H1 (cell line): Measurements from ENCODE around the gene OGG1. TPM values are rescaled to one million over a fixed set of nuclear protein-coding genes. Genes with fewer than 3 reads are reported as not detected.

Experiments
- CTCF ChIA-PET: fragments of 300-600 bp; sonication (Branson Sonifier 250); formaldehyde crosslinking; loops from one replicate; lab custom pipeline; 2021; ENCODE audit not compliant: partially characterized antibody; lab: Charles Lee
- POLR2A ChIA-PET: fragments of 300-600 bp; sonication (Branson Sonifier 250); formaldehyde crosslinking; loops from one replicate; lab custom pipeline; 2021; ENCODE audit warnings: inconsistent platforms; ENCODE audit not compliant: partially characterized antibody; lab: Charles Lee
- DNase-seq, 2 experiments: peaks; one replicate each; pipeline versions ENCODE4 v3.0.0 to v3.0.0-alpha.2; 2010 to 2022; ENCODE audit warnings: low spot score in 2 of 2, low read depth in 1 of 2, mixed read lengths in 1 of 2
- FAIRE-seq: peaks from 2 replicates; lab custom pipeline; 2011; peaks lifted over from hg19 to GRCh38; lab: Jason Lieb, UNC
- H2AFZ ChIP-seq: 2 replicates; pipeline ENCODE4 v1.8.1; 2012; ENCODE audit warnings: low read length, inconsistent platforms
- H2AK5ac ChIP-seq: 2 replicates; pipeline ENCODE4 v1.6.1; 2013; ENCODE audit warnings: low read depth, low read length
- H2BK120ac ChIP-seq: replicated peaks from 2 replicates; pipeline ENCODE3; 2013; ENCODE audit warnings: low read depth, low read length, inconsistent platforms
- H2BK12ac ChIP-seq: 2 replicates; pipeline ENCODE4 v1.6.1; 2013; ENCODE audit warnings: low read depth, low read length
- H2BK15ac ChIP-seq: 2 replicates; pipeline ENCODE4 v1.6.1; 2013; ENCODE audit warnings: low read length
- H2BK20ac ChIP-seq: 2 replicates; pipeline ENCODE4 v1.6.1; 2013; ENCODE audit warnings: low read length
- H2BK5ac ChIP-seq: 2 replicates; pipeline ENCODE4 v1.6.1; 2013; ENCODE audit warnings: low read depth, low read length
- H3K14ac ChIP-seq: 2 replicates; pipeline ENCODE4 v1.6.1; 2013; ENCODE audit warnings: inconsistent platforms; ENCODE audit not compliant: insufficient read length
- H3K18ac ChIP-seq: 2 replicates; pipeline ENCODE4 v1.6.1; 2013; ENCODE audit warnings: low read length; ENCODE audit errors: extremely low read depth
- H3K23ac ChIP-seq: 2 replicates; pipeline ENCODE4 v1.6.1; 2013; ENCODE audit warnings: inconsistent platforms; ENCODE audit not compliant: insufficient read length
- H3K23me2 ChIP-seq: 2 replicates; pipeline ENCODE4 v1.6.1; 2013; ENCODE audit warnings: low read depth, low read length
- H3K27ac ChIP-seq: 2 replicates; pipeline ENCODE4 v1.6.1; 2011; ENCODE audit warnings: low read depth, low read length, inconsistent platforms
- H3K27me3 ChIP-seq, 4 experiments: replicated peaks in 1 of 4; 1 replicate in 1 of 4; 2 replicates in 3 of 4; pipeline versions ENCODE4 v1.6.1 to v1.8.1; 2011 to 2013; ENCODE audit warnings: low read length in 3 of 4, mild to moderate bottlenecking in 3 of 4, inconsistent platforms in 2 of 4, mixed read lengths in 2 of 4, moderate library complexity in 1 of 4; ENCODE audit not compliant: control insufficient read depth in 3 of 4, insufficient read depth in 3 of 4; ENCODE audit errors: extremely low read depth in 1 of 4
- H3K36me3 ChIP-seq, 4 experiments: 2 replicates each; pipeline versions ENCODE4 v1.6.1 to v1.8.1; 2011 to 2013; ENCODE audit warnings: mild to moderate bottlenecking in 4 of 4, low read length in 3 of 4, moderate library complexity in 2 of 4, control low read depth in 1 of 4, inconsistent platforms in 1 of 4; ENCODE audit not compliant: insufficient read depth in 4 of 4, control insufficient read depth in 2 of 4
- H3K4ac ChIP-seq: replicated peaks from 2 replicates; pipeline ENCODE3; 2013; ENCODE audit warnings: low read length, low read depth, mixed read lengths, inconsistent platforms; ENCODE audit not compliant: insufficient read length
- H3K4me1 ChIP-seq, 4 experiments: replicated peaks in 1 of 4; 1 replicate in 1 of 4; 2 replicates in 3 of 4; pipeline versions ENCODE4 v1.6.1 to v1.8.1; 2011 to 2013; ENCODE audit warnings: low read length in 3 of 4, inconsistent platforms in 2 of 4, mixed read lengths in 1 of 4; ENCODE audit not compliant: insufficient read depth in 4 of 4, control insufficient read depth in 3 of 4
- H3K4me2 ChIP-seq, 2 experiments: 2 replicates each; pipeline versions ENCODE4 v1.6.1 to v1.8.1; 2011 to 2013; ENCODE audit warnings: low read depth in 2 of 2, low read length in 2 of 2, control low read depth in 1 of 2, inconsistent platforms in 1 of 2, mild to moderate bottlenecking in 1 of 2; ENCODE audit not compliant: insufficient read depth in 1 of 2
- H3K4me3 ChIP-seq, 4 experiments: fragments of 200-600, 300-600 bp in 1 of 4; sonication (generic), shearing (Covaris generic), sonication (Bioruptor Twin) in 1 of 4; 2 replicates each; pipeline versions ENCODE4 v1.5.1 to v1.8.1; 2011 to 2016; ENCODE audit warnings: low read length in 4 of 4, low read depth in 3 of 4, control low read depth in 2 of 4, inconsistent platforms in 2 of 4, mild to moderate bottlenecking in 2 of 4, mixed read lengths in 1 of 4, moderate library complexity in 1 of 4; ENCODE audit not compliant: insufficient read depth in 2 of 4; ENCODE audit errors: extremely low read depth in 1 of 4
- H3K56ac ChIP-seq: replicated peaks from 2 replicates; pipeline ENCODE3; 2013; ENCODE audit warnings: low read depth, mild to moderate bottlenecking, mixed read lengths, low read length, inconsistent platforms; ENCODE audit not compliant: insufficient read length
- H3K79me1 ChIP-seq: 2 replicates; pipeline ENCODE4 v1.6.1; 2013; ENCODE audit warnings: low read depth, low read length, control low read depth
- H3K79me2 ChIP-seq, 2 experiments: 2 replicates each; pipeline versions ENCODE4 v1.6.1 to v1.8.1; 2012 to 2013; ENCODE audit warnings: low read length in 2 of 2, mild to moderate bottlenecking in 2 of 2, inconsistent platforms in 1 of 2; ENCODE audit not compliant: insufficient read depth in 2 of 2, control insufficient read depth in 1 of 2
- H3K9ac ChIP-seq, 4 experiments: replicated peaks in 1 of 4; 1 replicate in 1 of 4; 2 replicates in 3 of 4; pipeline versions ENCODE4 v1.6.1 to v1.8.1; 2011 to 2013; ENCODE audit warnings: low read depth in 3 of 4, low read length in 3 of 4, control low read depth in 2 of 4, mild to moderate bottlenecking in 2 of 4, moderate library complexity in 2 of 4, inconsistent platforms in 1 of 4; ENCODE audit errors: extremely low read depth in 1 of 4
- H3K9me3 ChIP-seq, 2 experiments: 2 replicates each; pipeline versions ENCODE4 v1.6.1 to v1.8.1; 2012 to 2013; ENCODE audit warnings: mild to moderate bottlenecking in 2 of 2, moderate library complexity in 2 of 2, control low read depth in 1 of 2, inconsistent platforms in 1 of 2, low read depth in 1 of 2, low read length in 1 of 2, mixed read lengths in 1 of 2; ENCODE audit not compliant: insufficient read depth in 2 of 2
- H4K20me1 ChIP-seq, 2 experiments: replicated peaks in 1 of 2; 2 replicates each; pipeline versions ENCODE3 to v1.8.1; 2011 to 2013; ENCODE audit warnings: inconsistent platforms in 2 of 2, low read length in 2 of 2, mild to moderate bottlenecking in 1 of 2; ENCODE audit not compliant: insufficient read depth in 2 of 2, control insufficient read depth in 1 of 2
- H4K5ac ChIP-seq: 2 replicates; pipeline ENCODE4 v1.6.1; 2013; ENCODE audit warnings: low read length, low read depth, mixed read lengths, inconsistent platforms; ENCODE audit not compliant: insufficient read length
- H4K8ac ChIP-seq: 2 replicates; pipeline ENCODE4 v1.8.0; 2013; ENCODE audit warnings: mild to moderate bottlenecking, moderate library complexity, low read length, inconsistent platforms; ENCODE audit not compliant: insufficient read depth; ENCODE audit errors: extremely low read depth
- H4K91ac ChIP-seq: replicated peaks from 2 replicates; pipeline ENCODE3; 2013; ENCODE audit warnings: low read length, mixed read lengths, inconsistent platforms; ENCODE audit not compliant: insufficient read length
- CREB1 ChIP-seq: IDR thresholded peaks from 2 replicates; pipeline ENCODE4 v1.6.1; 2012; ENCODE audit warnings: inconsistent platforms
- CTBP2 ChIP-seq: IDR thresholded peaks from 2 replicates; pipeline ENCODE4 v1.7.0; 2011; ENCODE audit warnings: borderline replicate concordance, mild to moderate bottlenecking, moderate library complexity, mixed read lengths, low read length; ENCODE audit not compliant: insufficient read depth, insufficient read length
- KDM5A ChIP-seq: fragments of 200-600 bp; IDR thresholded peaks from 2 replicates; pipeline ENCODE4 v1.7.1; 2012; ENCODE audit warnings: mild to moderate bottlenecking, low read length, inconsistent platforms, mixed read lengths
- MAFK ChIP-seq: IDR thresholded peaks from 2 replicates; pipeline ENCODE4 v1.6.1; 2012; ENCODE audit warnings: low read depth, mild to moderate bottlenecking, improper control_type of control experiment, low read length
- NRF1 ChIP-seq: IDR thresholded peaks from 2 replicates; pipeline ENCODE4 v1.6.1; 2011; ENCODE audit warnings: mild to moderate bottlenecking, low read depth, low read length, improper control_type of control experiment
- PHF8 ChIP-seq: fragments of 200-600 bp; sonication (generic); conservative IDR thresholded peaks from 2 replicates; pipeline ENCODE4 v1.7.1; 2012; ENCODE audit warnings: low read depth, mild to moderate bottlenecking, inconsistent platforms, low read length, moderate library complexity
- SIRT6 ChIP-seq: IDR thresholded peaks from one replicate; pipeline ENCODE4 v1.7.1; 2012; ENCODE audit warnings: low read length, inconsistent platforms
- TCF12 ChIP-seq: IDR thresholded peaks from 2 replicates; pipeline ENCODE4 v1.6.1; 2011; ENCODE audit warnings: low read depth, mild to moderate bottlenecking, low read length
- YY1 ChIP-seq: IDR thresholded peaks from 2 replicates; pipeline ENCODE4 v1.6.1; 2011; ENCODE audit warnings: low read depth, mild to moderate bottlenecking, low read length
- WGBS, 2 experiments: shearing (Covaris generic) in 1 of 2; methylation state at CpG; one replicate each; pipeline versions ENCODE4 v1.1.6 to v1.1.7; 2013 to 2015; ENCODE audit warnings: low lambda C conversion rate in 2 of 2, mixed read lengths in 2 of 2, inconsistent platforms in 1 of 2, low coverage in 1 of 2, missing lambda C conversion rate in 1 of 2; ENCODE audit not compliant: insufficient replicate concordance in 2 of 2, insufficient coverage in 1 of 2, insufficient read length in 1 of 2; ENCODE audit errors: extremely low coverage in 1 of 2, missing lambda C conversion rate in 1 of 2; 5-methylcytosine and 5-hydroxymethylcytosine counted together
- polyA plus RNA-seq, 7 experiments: library from polyadenylated mRNA; depleted of rRNA in 3 of 7; stranded (reverse) in 5 of 7; unstranded in 2 of 7; fragments of >200 nt in 5 of 7; fragments of 200-250 nt in 2 of 7; gene quantifications; 1 replicate in 5 of 7; 2 replicates in 1 of 7; 4 replicates in 1 of 7; pipeline versions ENCODE4 v1.2.1 to v1.2.3, GENCODE V29; 2011 to 2013; ENCODE audit warnings: missing spikeins in 2 of 7, mixed read lengths in 2 of 7
- total RNA-seq: library from RNA; stranded (reverse); fragmentation: NEBNext Ultra II Directional; extraction: Animal tissue kit (Norgen Biotek cat#: 25700); gene quantifications from 2 replicates; pipeline ENCODE4 v1.2.1, GENCODE V29; 2021
- TF ChIP-seq, protein P1 (sequence below): IDR thresholded peaks from 2 replicates; pipeline ENCODE4 v1.6.1; 2012; ENCODE audit warnings: low read length, inconsistent platforms

OGG1 gene
- total and polyA plus RNA-seq, 2 of the 8 experiments (the other 6 are each of a cell fraction or from before 2014, with no cell fraction given), result 29.6 to 46.8 TPM

DNA sequence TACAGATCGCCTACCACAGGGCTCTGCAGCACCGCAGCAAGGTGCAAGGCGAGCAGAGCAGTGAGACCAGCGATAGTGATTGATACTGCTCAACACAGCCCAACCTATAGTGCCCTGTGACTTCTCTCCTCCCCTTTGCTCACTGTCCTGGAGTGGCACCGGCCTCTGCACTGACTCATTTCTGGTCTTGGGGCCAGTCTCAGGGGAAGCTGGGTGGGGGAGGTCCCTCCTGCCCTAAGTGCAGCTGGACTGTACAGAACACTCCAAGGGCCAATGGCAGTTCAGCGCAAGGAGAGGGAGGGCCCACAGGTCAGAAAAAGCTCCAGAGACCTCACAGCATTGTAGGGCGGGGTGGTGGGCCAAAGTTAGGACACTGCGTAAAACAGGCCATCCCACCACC lies 2.5 kb upstream of the OGG1 start:
- no peak overlapping the region for H2BK12ac ChIP-seq
- H4K91ac ChIP-seq, result no peak overlapping the region
- H3K36me3 ChIP-seq, result peaks cover 40 to 73% (median 66%) of the 10 kb centered on the region in 4 experiments
- peaks cover 0 to 6% of the 10 kb centered on the region in 2 experiments for H4K20me1 ChIP-seq
- no peak overlapping the region for H3K56ac ChIP-seq
- no peak overlapping the region for H3K9ac ChIP-seq
- ChIA-PET POLR2A (interaction anchor here (5.4 kb wide), 1 partner anchor 17 kb away, joined by 60 read pairs; the partner anchor contains the start of gene BRPF1), CTCF (interaction anchor here (0.7 to 1.2 kb wide), 2 partner anchors 15 to 39 kb away, joined by 3 read pairs; no protein-coding TSS in a partner anchor)
- no peak overlapping the region for H3K4me3 ChIP-seq
- H3K4me1 ChIP-seq, result peaks cover 0 to 9% (median 6%) of the 10 kb centered on the region in 4 experiments; a peak in 4 of 7 replicates
- H3K23me2 ChIP-seq, result peaks cover 6% of the 10 kb centered on the region
- H2BK20ac ChIP-seq, result no peak overlapping the region
- no peak overlapping the region for H2BK120ac ChIP-seq
- no peak overlapping the region for H3K27ac ChIP-seq
- H2AK5ac ChIP-seq, result no peak overlapping the region
- FAIRE-seq (no peak), DNase-seq (no peak)
- no peak overlapping the region for H2BK15ac ChIP-seq
- WGBS, 2 experiments, result 85% methylated on average over 5 of the region's 8 CpGs; no CpG with 5 or more reads in 1 of the 2 experiments
- H4K8ac ChIP-seq, result no peak overlapping the region
- H3K4me2 ChIP-seq, result no peak overlapping the region
- no peaks in the 10 kb centered on the region for H3K27me3 ChIP-seq
- H3K79me1 ChIP-seq, result peaks cover 7% of the 10 kb centered on the region
- no peak overlapping the region for H3K14ac ChIP-seq
- H2BK5ac ChIP-seq, result no peak overlapping the region
- no peak overlapping the region for H2AFZ ChIP-seq
- H3K4ac ChIP-seq, result no peak overlapping the region
- H3K9me3 ChIP-seq, result no peaks in the 10 kb centered on the region
- no peak overlapping the region for H4K5ac ChIP-seq
- no peak overlapping the region for H3K18ac ChIP-seq
- H3K23ac ChIP-seq, result no peak overlapping the region
- peaks cover 0 to 11% of the 10 kb centered on the region in 2 experiments; a peak in 2 of 4 replicates for H3K79me2 ChIP-seq
- TF ChIP-seq YY1 (no peak), MAFK (no peak), CREB1 (no peak), TCF12 (no peak), NRF1 (no peak), SIRT6 (no peak), PHF8 (no peak), KDM5A (no peak), CTBP2 (no peak)
- TF ChIP-seq, protein P1, sequence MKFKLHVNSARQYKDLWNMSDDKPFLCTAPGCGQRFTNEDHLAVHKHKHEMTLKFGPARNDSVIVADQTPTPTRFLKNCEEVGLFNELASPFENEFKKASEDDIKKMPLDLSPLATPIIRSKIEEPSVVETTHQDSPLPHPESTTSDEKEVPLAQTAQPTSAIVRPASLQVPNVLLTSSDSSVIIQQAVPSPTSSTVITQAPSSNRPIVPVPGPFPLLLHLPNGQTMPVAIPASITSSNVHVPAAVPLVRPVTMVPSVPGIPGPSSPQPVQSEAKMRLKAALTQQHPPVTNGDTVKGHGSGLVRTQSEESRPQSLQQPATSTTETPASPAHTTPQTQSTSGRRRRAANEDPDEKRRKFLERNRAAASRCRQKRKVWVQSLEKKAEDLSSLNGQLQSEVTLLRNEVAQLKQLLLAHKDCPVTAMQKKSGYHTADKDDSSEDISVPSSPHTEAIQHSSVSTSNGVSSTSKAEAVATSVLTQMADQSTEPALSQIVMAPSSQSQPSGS, result no peak
